Hepatic stellate cell (primary cell): Measurements from ENCODE around the gene ADARB2.
"Not testable (repeated sequence)": the region's sequence is repeated elsewhere in the genome, so short reads cannot be mapped to it uniquely, and the experiment has no call there.

Experiments used
- DNase-seq: peaks from one replicate; pipeline ENCODE4 v3.0.0; 2011; ENCODE audit warnings: low spot score

Gene ADARB2

GRCh38 chr10:1427521-1428186, 309.7 kb downstream of the ADARB2 start:
- DNase-seq: not testable (repeated sequence)

DNA sequence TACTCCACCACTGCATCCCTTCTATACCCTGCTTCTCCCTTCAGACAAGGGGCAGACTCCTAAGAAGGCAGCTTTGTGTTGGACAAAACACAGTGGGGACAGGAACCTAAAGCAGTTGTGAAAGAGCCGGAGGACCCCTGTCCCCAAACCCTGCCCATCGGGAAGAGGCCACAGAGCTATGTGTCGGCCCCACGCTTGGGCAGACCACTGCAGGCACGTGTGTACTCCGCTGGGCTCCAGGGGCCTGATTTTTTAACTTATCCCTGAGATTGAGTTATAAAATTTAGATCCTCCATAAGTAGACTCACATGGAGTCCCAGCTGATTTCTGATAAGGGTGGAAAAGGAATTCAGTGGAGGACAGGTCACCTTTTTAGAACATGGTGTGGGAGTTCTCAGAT, 310.5 kb downstream of the ADARB2 start:
- no peak for DNase-seq

DNA sequence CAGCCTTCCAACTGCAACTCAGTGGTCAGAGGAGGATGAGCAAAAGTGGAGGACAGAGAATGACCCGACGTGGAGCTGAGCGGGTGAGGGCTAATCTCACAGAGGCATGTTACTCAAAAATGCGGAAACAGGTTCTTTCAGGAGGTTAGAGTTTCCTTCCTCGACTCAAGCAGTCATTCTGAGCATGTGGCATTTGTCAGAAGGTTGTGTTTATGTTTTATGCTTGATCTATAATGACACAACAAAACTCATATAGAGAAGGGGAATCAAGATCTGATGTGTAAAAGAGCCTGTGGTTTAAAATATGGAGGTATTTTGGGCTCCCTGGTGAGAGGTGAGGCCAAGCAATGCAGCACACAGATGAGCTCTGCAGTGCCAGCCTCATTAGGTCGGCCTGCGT, 311.4 kb downstream of the ADARB2 start:
- no peak for DNase-seq

DNA sequence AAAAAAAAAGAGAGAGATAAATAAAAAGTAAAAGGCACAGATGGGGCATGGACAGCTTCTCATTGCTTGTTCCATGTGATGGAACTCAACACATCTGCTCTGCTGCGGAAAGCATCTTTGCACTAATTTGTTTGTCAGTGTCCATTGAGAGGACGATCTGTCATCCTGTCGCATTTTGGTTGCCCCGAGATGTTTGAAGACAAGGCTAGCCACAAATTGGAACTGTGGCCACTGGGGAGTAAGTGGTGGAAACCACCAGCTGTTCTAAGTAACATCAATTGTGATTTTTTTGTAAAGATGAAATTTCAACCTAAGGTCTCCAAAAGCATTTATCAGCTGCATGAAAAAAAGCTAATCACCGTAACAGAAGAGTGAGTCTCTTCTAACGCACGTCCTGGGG, 312.7 kb downstream of the ADARB2 start:
- DNase-seq: no peak

GRCh38 chr10:1423676-1424253, 313.6 kb downstream of the ADARB2 start:
- DNase-seq: no peak

- no peak for DNase-seq
Measured at GRCh38 chr10:1422275-1422674, 315.1 kb downstream of the ADARB2 start.

GRCh38 chr10:1420661-1421362, 316.5 kb downstream of the ADARB2 start:
- DNase-seq: no peak

DNA sequence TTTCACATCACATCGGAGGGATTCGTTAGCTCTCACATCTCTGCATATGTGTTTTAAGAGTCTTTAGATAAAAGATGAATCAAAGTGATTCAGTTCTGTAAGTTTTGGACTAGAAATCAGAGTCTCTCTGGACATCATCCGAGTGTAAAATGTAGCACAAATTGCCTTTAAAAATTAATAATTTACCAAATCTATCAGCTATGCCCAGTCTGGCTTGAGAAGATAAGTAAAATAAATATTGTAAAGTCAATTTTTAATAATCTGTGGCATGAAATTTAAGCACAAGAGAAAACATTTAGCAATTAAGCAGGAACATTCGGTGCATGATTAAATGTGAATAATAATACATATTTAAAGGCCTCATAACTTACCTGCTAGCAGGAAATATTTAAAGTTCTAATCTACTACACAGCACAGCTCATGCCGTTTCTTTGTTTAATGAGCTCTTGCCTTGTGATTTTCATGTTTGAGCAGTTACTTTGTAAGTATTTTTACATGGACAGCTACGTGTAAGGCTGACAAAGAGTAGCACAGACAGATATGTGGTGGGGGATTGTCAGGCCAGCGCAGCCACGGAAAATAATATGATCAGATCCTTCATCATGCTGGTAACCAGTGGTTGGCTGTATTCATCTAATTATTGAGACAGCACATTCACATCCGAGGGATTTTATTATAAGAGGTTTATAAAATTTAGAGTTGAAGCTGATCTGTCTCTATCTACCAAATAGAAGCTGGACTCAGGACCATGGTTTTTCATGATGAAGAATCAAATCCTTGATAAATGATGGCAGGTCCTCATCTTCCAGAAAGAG, 317.3 kb downstream of the ADARB2 start:
- DNase-seq: no peak

DNA sequence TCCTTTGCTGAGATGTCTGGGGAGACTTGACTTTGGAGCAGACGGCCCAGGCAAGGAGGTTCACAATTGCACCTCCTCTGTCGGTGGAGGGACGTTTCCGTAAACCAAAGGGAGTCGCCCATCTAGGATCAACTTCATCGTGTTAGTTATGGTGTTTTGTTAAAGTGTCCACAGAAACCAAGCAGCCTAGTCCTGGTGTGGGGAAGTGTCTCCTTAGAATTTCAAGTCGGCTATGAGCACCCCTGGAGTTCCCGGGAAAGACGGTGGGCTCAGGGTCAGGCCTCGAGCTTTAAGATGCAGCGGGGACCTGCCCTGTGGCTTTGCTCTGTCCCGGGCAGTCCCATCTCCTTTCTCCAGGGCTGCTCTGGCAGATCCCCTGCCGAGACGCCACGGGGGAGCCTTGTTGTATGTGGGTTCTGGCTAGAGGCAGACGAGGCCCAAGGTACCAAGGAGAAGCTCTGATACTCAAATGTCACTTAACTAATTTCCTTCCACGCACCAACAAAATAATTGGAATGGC, 319.2 kb downstream of the ADARB2 start:
- no peak for DNase-seq

- no peak for DNase-seq
Measured at GRCh38 chr10:1417574-1417973, 319.8 kb downstream of the ADARB2 start.

- DNase-seq: no peak
Measured at GRCh38 chr10:1416456-1417037, 320.8 kb downstream of the ADARB2 start.

GRCh38 chr10:1414893-1415292, 322.4 kb downstream of the ADARB2 start:
- no peak for DNase-seq

- not testable (repeated sequence) for DNase-seq
Measured at GRCh38 chr10:1414346-1414745, 323.0 kb downstream of the ADARB2 start.

DNA sequence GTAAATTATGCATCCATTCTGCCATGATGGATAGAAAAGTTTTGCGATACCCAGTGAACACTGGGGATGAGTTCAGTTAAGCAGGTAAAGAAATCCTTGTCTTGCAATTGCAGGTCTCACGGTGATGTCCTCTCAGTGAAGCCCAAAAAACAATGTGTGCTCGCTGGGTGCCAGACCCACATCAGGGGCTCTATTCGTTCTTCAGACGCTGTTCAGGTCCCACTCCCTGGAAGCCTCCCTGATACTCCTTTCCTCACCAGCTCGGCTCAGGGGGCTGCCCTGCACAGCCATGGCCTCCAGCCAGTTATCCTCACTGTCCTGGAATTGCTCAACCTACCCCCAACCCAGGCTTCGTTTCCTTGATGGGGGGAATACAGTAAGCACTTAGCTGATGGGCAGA, 323.5 kb downstream of the ADARB2 start:
- DNase-seq: no peak

- no peak for DNase-seq
Measured at GRCh38 chr10:1413256-1413655, 324.1 kb downstream of the ADARB2 start.

- DNase-seq: no peak
Measured at GRCh38 chr10:1412531-1413189, 324.7 kb downstream of the ADARB2 start.

GRCh38 chr10:1411956-1412355, 325.4 kb downstream of the ADARB2 start:
- DNase-seq: no peak

GRCh38 chr10:1411451-1411850, 325.9 kb downstream of the ADARB2 start:
- no peak for DNase-seq

GRCh38 chr10:1410469-1411395, 326.6 kb downstream of the ADARB2 start:
- no peak for DNase-seq

DNA sequence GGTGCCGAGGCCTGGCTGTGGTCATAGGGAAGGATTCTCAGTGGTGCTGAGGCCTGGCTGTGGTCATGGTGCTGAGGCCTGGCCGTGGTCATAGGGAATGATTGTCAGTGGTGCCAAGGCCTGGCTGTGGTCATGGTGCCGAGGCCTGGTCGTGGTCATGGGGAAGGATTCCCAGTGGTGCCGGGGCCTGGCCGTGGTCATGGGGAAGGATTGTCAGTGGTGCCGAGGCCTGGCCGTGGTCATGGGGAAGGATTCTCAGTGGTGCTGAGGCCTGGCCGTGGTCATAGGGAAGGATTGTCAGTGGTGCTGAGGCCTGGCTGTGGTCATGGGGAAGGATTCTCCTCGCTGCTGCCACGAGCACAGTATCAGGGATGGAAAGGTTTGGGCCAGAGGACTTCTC, 327.3 kb downstream of the ADARB2 start:
- no peak for DNase-seq
